Fibroblast of gingiva (primary cell): ENCODE data around the gene PHLDA1.

Experiments used
- DNase-seq: peaks from one replicate; pipeline ENCODE4 v3.0.0-alpha.2; 2011; ENCODE audit warnings: low read depth

PHLDA1 gene

DNA sequence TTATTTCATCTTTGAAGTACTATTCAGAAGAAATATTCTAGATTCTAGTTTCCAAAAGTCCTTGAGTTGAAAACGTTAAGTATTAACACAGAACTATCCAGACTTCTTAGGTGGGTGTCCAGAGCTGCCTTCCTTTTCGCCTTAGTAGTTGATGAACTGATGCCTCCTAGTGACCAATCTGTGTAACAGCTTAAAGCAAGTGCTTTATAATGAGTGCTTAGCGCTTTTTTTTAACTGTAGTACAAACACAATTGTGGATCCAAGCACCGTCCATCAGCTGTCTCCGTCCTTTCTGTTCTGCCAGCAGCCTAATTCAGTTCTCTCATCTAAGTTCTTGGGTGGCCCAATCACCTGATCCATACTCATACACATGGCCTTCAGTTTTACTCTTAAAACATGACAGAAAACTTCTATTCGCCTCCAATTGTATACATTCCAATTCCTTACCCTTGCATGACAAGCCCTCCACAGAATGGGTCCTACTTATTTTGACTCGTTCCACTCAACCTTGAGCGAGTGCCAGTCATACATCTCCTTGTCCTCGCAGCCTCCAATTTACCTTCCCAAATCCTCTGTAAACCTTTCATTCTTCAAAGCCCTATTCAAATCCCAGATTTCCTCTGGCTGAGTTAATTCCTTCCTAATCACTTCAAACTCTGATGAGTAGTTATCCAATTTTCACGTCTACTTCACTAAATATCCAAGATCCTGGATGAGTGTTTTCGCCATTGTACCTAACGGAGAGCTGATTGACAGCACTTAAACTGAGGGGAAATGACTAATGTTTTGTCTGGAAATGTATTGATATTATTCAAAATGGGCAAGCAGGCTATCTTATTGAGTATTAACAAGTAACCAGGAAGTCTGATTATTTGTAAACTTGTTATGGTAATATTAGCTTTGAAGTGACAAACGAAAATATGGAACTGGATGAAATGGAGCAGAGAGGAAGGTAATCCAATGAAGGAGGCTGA, 5.8 kb upstream of the PHLDA1 start:
- DNase-seq, result peak; percentile 81

DNA sequence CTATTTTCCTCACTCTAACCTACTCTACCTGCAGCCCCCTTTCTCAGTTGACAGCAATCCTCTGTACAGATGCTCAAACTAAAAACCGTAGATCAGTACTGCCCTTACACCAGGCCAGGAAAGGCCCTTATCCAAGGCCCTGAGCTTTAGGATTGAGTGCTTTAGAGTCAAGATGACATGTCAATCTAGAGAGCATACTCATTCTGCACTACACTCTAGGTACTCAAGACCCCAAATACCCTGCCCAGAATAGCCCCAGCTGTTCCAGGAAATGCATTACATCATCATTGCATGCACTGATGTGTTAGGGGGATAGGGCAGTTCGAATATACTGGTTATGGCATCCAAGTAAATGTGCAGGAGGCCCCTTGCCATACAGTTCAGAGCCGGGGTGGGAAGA, 3.5 kb upstream of the PHLDA1 start:
- DNase-seq, result no peak

DNA sequence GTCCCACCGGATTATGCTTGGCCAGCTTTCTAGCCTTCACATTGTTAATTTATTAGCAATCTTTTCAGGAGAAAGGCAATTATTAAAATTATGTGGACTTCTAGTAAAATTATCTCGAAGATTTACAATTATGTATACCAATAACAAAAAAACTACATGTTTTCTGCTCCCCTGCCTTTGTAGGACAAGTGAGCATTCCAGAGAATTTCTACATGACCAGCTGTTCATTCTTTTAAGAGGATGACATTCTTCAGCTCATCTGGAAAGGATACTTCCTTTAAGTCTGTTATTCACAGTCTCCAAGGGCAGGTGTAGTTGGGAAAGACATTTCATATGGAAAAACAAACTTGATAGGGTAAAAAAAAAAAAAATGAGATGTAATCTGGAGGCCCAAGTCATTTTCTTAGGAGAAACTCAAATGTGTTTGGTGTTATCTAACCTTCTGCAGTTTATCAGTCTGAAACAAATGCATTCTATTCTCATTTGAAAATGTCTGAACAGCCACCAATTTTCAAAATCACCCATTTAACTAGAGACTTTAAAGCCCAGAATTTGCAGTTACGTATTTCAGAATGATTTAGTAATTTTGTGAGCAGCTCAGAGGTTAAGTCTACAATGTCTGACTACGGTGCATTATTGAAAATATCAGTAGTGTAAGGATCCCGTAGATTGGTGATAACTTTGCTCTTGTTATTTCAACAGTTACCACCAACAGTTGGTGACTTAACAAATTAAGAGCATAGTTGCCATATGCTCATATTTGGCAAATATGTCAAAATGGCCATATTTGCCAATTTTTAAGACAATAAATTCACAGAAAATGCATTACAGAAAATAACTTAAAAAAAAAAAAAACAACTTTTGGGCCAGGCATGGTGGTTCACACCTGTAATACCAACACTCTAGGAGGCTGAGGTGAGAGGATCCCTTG, 1.8 kb upstream of the PHLDA1 start:
- DNase-seq, result peak; percentile 60

DNA sequence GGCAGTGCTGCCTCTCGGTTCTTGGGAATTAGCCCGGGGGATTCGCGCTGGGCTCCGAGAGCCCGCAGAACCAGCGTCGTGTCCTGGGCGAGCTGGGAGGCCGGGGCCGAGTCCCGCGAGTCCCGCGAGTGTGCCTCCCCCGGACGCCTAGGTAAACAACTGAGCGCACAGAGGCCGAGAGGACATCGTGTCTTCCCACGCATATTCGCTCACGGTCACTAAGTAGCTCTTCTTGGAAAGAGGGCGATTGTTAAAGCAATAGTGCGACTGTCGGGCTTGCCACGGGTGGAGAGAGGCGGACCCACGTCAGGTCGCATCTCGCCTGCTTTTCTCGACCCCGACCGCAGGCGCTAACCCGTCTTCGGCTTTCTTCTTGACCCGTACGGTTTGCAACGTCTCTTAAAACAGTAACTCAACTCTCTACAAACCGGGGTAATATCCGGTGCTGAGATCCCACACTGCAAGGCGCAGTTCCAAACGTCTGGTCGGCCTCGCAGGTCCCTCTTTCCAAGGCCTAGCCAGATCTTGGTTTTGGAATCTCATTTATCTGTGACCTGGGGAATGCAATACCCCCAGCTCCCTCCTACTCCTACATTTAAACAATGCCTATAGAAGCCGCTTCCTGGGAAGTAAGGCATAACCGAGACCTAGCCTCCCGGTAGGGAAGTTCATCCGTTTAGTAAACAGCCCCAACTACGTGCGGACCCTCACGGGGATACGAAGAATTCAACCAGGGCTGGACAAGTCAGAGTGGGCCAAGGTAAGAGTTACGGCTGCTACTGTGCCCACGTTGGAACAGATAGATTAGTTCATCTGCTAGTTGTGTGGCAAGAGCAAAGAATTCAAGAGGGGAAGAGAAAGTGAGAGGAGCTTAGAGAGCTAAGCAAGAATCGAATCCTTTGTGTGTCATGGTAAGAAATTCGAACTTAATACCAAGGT, 736 bp upstream of the PHLDA1 start:
- DNase-seq, result peak; percentile 61

DNA sequence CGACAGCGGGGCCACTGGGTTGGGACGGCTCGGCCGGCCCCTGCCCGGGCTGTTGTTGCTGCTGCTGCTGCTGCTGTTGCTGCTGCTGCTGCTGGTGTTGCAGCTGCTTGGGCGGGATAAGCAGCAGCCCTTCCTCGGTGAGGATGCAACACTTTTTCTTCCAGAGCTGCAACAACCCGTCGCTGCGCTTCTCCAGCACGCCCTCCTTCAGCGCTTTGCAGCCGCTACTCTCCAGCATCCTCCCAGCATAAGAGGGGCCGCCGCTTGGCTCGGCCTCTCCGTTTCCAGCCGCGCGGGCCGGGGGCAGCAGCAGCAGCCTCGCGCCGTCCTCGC, 529 bp downstream of the PHLDA1 start:
- no peak for DNase-seq

DNA sequence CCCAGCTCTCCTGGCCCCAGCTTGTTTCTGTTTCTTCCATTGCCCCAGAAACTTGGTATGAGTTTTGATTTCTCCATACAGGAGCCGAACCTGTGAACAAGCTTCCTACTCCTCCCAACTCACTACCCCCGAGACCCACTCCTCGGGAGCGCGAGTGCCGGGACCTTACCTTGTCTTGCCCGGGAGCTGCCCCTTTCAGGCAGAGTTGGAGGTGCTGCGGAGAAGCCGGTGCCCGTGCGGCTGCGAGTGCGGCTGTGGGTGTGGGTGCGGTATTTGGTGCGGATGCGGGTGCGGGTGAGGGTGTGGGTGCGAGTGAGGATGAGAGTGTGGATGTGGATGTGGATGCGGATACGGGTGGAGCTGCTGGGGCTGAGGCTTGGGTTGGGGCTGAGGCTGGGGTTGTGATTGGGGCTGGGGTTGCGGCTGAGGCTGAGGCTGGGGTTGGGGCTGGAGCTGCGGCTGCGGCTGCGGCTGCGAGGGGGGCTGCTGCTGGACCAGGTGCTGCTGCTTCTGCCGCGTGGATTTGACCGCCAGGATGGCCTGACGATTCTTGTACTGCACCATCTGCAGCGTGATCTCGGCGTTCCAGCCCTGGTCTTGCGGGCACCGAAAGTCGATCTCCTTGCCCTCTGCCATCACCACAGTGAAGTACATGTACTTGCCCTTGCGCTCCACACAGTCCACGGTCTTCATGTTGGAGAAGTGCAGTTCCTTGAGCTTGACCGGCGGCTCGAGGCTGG, 1.1 kb downstream of the PHLDA1 start:
- peak; percentile 57 for DNase-seq

DNA sequence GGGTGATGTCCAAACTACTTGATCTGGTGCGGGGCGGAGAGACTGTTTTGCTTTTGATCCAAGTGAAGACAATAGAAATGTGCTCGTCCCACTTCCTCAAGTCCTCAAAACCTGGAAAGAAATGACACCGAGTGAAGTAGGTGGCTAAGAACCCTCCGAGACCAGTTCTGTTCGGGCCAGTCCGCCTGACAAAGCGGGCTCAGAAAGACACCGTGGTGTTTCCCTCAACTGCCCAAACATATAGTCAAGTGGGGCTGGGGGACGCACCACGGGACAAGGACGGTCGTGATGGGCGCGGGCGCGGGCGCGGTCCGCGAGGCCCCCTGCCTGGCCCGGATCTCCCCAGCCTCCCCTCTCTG, 1.6 kb downstream of the PHLDA1 start:
- peak; percentile 44 for DNase-seq

DNA sequence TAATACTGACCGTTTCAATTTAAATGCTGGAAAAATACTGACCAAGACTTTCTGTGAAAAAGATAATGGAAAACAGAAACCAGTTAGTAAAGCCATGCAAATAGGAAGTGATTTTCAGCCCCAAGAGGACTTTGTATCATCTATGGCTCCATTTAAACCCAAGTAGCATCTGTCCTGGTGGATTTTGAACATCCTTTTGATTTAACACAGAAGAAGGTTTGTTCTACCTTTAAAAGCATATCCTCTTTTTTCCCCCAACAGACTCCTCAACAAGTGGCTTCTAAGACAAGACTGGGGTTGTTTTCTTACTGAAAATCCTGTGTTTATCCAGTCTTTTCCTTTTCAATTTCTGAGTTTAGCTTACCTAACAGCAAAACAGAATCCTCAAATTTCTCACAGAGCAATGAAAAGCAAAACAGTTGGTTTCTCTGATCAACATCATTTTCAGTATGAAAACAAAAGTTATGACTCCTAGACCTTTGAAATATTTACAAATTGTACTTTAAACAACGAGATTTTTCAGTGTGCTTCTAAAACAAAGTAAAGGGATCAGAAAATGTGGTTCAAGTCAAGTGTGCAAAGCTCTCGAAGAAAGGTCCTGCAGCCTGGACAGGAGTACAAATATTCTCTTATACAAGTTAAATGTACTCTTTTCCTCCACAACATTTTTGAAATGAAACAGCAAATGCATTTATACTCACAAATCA, 2.9 kb downstream of the PHLDA1 start:
- no peak for DNase-seq

DNA sequence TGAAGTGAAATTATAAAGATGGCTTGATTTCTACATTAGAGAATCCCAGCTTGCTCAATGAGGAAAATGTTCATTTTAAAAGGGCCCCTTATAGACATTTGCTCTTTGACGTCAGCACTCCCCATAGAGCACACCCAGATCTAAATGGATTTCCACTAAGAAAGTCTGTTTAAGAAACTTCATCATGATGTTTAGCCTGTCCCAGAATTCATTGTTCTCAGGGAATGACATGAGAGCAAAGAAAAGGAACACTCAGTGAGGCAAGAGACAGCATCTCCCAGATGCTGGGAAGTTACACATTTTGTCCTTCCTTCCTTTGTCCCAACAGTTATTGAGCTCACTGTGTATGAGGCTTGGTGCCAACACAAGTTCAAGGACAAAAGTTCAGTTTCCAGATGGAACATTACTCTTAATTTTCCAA, 4.9 kb downstream of the PHLDA1 start:
- peak; percentile 72 for DNase-seq

DNA sequence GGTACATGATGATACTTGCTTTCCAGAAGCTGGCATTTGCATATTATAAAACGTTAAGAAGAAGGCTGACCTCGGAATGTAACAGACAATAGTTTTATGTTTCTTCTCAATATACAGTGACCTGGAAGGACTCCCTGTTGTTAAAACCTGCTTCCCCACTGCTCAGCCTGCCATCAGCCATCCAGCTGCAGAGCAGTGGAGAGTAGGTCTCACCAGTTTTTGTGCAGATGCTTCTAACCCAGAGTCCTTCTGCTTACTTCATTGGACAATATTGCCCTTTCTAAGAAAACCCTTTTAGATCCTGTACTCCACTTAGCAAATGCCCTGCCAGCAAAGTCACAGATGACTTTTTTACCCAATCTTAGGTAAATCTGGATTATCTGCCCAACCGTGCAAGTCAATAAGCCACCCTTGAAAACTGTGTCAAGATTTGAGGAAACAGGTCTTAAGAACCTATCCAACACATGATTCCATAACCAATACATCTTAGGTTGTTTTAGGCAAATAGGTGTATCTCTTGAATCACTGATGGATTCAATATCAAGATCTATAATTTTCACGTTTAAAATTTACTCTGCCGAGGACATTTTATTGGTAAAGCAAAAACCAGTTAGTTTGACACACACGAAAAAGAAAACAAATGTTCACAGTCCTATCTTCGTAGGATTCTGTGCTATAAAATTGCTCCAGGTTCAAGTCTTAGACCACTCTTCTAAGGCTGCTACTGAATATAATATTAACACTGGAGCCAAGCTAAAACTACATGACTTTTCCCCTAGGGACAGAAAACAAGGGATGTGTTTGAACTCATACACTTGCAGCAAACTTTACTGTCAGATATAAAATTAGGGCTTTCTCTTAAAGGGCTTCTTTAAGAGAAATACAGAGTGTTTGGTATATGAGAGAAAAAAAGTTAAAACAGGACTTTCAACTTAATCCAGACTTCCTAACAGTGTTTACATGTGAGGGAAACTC, 5.7 kb downstream of the PHLDA1 start:
- DNase-seq, result peak; percentile 75

DNA sequence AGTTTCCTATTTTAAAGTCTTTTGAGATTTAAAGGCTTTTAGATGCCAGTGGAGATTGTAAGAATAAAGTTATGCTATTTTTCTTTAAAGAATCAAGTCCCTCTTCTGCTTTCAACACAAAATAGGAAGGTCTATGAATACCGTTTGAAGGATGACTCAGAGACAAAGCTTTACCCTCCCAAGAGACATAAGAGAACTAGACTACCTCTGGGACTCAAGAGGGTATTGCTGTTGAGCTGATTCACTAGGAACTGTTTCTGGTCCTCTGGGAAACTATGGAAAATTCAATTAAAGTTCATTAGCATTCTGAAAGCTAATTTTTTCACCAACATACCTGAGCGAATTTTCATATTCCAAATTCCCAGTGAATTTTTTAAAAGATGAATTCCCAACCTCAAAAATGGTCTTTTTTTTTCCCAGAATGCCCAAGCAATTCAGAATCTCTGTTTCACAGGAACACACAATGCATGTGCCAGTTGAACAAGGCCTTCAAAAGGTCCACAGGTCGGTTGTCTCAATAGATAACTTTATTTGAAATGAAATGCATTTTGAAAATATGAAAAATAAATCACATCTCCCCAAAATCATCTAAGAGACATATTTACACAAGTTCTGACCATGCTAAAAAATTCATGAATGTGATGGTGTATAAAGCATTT, 6.5 kb downstream of the PHLDA1 start:
- peak; percentile 89 for DNase-seq

DNA sequence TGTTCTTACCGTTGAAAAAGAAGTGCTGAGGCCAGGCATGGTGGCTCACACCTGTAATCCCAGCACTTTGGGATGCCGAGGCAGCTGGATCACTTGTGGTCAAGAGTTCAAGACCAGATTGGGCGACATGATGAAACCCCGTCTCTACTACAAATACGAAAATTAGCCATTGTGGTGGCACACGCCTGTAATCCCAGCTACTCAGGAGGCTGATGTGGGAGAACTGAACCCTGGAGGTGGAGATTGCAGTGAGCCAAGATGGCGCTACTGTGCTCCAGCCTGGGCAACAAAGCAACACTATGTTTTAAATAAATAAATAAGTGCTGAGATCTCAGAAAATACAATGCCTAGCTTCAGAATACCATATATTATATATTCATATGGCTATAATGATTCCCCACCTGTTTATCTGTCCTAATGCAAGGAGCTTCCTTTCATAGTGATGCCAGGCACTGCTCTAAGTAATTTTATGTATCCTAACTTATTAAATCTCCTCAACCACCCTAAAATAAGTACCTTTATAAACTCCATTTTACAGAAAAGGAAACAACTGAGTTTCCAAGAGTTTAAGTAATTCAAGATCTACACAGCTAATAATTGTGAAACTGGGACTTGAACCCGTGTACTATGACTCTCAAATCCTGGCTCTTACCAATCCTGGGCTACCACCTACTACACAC, 7.3 kb downstream of the PHLDA1 start:
- DNase-seq, result peak; percentile 35

DNA sequence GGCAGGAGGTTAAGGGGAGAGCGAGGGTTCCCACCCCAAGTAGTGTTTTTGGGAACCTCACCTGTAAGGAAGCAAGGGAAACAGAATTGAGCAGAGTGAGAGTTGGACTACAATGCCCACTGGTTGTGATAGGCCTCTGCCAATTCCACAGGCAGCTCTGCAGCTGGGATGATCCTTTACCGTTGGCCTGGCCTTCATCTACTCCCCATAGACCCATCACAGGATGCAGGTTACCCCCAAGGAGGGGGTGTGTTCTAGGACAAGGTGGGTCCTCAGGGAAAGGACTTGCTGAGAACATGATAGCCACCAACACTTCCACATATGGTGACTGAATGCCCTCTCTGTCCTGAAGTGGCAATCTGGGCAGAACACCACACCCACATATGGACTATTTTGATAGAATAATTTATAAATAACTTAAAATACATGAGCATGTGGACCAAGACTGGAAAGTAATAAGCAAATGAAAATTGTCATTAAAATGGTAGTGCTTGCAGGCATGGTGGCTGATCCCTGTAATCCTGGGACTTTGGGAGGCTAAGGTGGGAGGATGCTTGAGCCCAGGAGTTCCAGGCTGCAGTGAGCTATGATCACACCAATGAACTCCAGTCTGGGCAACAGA, 8.4 kb downstream of the PHLDA1 start:
- no peak for DNase-seq

DNA sequence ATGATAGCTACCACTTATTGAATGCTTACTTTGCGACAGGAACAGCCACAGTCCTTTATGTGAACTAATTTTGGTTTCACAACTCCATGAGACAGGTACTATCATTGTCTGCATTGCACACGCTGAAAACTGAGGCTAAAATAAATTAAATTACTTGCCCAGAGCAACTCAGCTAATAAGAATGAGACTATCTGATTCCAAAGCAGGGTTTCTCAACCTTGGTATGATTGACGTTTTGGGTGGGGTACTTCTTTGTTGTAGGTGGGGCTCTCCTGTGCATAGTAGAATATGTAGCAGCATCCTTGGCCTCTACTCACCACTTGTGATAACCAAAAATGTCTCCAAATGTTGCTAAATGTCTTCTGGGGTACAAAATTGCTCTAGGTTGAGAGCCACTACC, 9.1 kb downstream of the PHLDA1 start:
- DNase-seq, result no peak

DNA sequence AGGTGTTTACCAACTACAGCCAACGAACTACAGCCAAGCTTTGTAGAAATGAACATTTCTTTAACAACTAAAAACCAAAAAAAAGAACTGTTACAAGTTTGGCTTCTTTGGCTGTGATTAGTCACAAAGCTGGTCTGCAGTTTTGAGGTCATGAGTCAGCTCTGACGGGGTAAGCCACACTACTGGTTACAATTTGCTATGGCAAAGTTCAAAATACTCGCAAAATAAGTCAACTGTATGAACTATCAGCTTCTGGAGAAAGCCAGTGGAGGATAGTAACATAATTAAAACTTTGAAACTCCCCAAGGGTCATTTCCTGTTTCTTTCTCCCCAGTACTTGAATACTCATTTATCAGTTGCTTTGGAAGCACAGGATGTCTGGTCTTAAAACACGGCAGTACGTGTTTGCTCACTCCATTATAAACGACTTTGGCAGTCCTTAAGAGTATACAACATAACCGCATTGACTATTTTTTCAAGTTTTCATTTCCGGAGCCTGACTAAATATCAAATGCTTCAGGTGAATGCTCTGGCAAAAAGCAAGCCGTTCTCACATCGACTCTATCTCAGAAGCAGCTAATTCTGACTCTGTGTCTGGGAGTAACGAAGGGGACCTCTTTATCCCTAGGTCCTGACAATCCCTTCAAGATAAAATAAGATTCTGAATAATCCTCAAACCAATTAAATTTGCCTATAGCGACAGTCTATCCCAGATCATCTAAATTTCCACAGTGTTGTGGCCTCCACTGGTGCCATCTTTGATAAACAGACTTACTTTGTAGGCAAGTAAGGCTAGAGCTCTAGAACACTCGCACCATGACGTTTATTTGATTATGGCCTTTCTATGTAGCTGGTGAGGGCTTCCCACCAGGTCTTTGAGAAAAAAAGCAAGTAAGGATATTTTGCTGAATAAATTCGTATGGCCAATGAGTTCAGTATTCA, 10.6 kb downstream of the PHLDA1 start:
- peak; percentile 97 for DNase-seq

DNA sequence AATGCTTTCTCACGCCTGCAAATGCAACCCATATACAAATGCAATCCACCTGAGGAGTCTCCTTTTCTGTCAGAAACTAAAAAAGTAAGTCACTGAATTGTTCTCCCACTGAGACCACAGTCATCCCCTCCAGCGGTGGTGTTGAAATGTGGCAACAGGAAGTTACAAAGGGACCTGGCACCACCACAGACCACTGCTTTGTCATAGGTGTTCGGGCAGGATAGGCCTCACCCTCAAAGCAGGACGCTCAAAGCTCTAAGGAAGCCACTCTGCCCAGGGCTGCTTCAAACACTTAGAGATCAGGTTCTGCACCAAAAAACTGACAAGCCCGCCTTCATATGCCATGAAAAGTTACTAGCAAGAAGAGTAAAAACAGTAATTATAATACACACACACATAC, 11.3 kb downstream of the PHLDA1 start:
- DNase-seq, result peak; percentile 86

DNA sequence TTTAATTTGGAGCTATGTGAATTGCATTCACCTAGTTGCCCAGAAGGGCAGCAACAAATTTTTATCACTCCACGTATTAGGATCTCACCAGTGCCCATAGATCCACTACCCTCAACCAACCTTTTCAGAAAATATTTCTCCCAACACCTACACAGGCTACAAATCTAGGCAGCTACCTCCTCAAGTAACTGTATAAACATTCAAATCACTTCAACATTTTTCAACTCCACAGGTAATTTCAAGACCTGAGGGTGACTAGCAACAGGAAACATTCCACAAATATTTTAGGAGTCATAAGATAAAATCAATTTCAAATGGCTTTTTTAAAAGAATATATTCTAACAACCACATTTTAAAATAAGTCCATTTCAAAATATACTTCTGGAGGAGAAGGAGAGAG, 12.9 kb downstream of the PHLDA1 start:
- DNase-seq, result no peak
